ENCODE results near the gene KIF21B. TPM values are rescaled to one million over a fixed set of nuclear protein-coding genes. Genes with fewer than 3 reads are reported as not detected.

The KIF21B gene
- total and polyA plus RNA-seq, 2 of the 8 experiments (the other 6 are each of a cell fraction or from before 2014, with no cell fraction given) = 10.8 to 26.5 TPM

DNA sequence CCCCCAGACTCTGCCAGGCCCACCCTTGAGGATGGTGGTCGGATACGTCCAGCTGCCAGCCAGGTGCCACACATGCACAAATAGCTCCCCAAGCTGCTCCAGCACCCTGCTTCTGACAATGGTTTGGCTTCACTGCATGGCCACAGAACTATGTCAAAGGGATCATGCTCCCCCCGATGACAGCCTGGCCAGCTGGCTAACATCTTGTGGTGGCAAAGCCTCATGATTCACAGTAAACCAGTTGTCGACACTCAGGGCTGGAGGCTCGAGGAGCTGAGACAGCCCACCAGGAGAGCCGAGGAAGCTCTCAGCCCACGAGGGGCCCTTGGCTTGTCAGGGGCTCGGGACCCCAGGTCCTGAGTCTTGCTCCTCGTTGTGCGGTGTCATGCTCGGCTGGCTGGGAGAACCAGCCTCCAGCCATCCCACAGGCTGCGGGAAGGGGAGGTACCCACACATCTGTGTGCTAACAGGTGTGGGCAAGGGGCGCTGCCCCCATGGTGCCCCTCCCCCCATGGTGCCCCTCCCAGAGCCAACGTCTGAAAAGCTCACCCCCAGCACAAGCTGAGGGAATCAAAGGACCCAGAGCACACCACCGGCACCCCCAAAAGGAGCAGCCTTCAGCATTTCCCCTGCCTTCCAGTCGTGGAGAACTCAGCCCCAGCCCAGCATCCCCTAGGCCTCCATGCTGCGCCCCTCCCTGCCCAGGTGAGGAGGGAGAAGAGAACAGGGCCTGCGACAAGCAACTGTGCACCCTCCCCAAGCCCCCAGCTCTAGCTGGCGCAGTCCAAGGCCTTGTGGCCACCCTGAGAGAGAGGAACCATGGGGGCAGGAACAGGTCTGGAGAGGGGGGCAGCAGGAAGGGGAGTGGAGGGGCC lies 41.2 kb downstream of the KIF21B start (continued):
- no peak for TF ChIP-seq NANOG (IDR thresholded peaks at IDR 0.05; ENCODE audit: insufficient read depth, low read depth, low read length, poor library complexity, severe bottlenecking)
